Hepatocyte (in vitro differentiated cells): ENCODE measurements around the gene STK4. TPM values are rescaled to one million over a fixed set of nuclear protein-coding genes. Genes with fewer than 3 reads are reported as not detected.
"Not testable (repeated sequence)": the region's sequence is repeated elsewhere in the genome, so short reads cannot be mapped to it uniquely, and the experiment has no call there.

ENCODE experiments used
- DNase-seq: peaks from one replicate; pipeline ENCODE4 v3.0.0-alpha.2; 2016; ENCODE audit warnings: low spot score
- H2AFZ ChIP-seq: fragments of 200-600 bp; sonication (generic); 2 replicates; pipeline ENCODE4 v1.6.0; 2016; ENCODE audit warnings: antibody characterized with exemption, mild to moderate bottlenecking
- H3K27ac ChIP-seq: fragments of 200-600 bp; sonication (generic); 2 replicates; pipeline ENCODE4 v1.5.1; 2016; ENCODE audit warnings: mild to moderate bottlenecking
- H3K27me3 ChIP-seq: fragments of 200-600 bp; sonication (generic); 2 replicates; pipeline ENCODE4 v1.6.1; 2016
- H3K36me3 ChIP-seq: fragments of 200-600 bp; sonication (generic); replicated peaks from 2 replicates; pipeline ENCODE4 v1.5.1; 2016; ENCODE audit warnings: low read depth; ENCODE audit not compliant: insufficient read depth
- H3K4me1 ChIP-seq: fragments of 200-600 bp; sonication (generic); 2 replicates; pipeline ENCODE4 v1.5.1; 2016; ENCODE audit warnings: mild to moderate bottlenecking, moderate library complexity; ENCODE audit not compliant: insufficient read depth
- H3K4me2 ChIP-seq: fragments of 200-600 bp; sonication (generic); 2 replicates; pipeline ENCODE4 v1.6.0; 2016
- H3K4me3 ChIP-seq: fragments of 200-600 bp; sonication (generic); 2 replicates; pipeline ENCODE4 v1.5.1; 2016; ENCODE audit warnings: mild to moderate bottlenecking
- H3K79me2 ChIP-seq: fragments of 200-600 bp; sonication (generic); 2 replicates; pipeline ENCODE4 v1.6.0; 2017; ENCODE audit warnings: mild to moderate bottlenecking
- H3K9me2 ChIP-seq: fragments of 200-600 bp; sonication (generic); replicated peaks from 2 replicates; pipeline ENCODE4 v1.6.0; 2017; ENCODE audit warnings: mild to moderate bottlenecking; ENCODE audit not compliant: insufficient read depth
- H3K9me3 ChIP-seq: fragments of 200-600 bp; sonication (generic); 2 replicates; pipeline ENCODE4 v1.5.1; 2016; ENCODE audit warnings: low read depth, mild to moderate bottlenecking
- H4K20me1 ChIP-seq: fragments of 200-600 bp; sonication (generic); 2 replicates; pipeline ENCODE4 v1.6.0; 2016; ENCODE audit warnings: mild to moderate bottlenecking; ENCODE audit not compliant: insufficient read depth, poor library complexity, severe bottlenecking
- EZH2 ChIP-seq: fragments of 200-600 bp; sonication (generic); IDR thresholded peaks from 2 replicates; pipeline ENCODE4 v1.6.1; 2016; ENCODE audit warnings: antibody characterized with exemption, mild to moderate bottlenecking, borderline replicate concordance
- EZH2phosphoT487 ChIP-seq: fragments of 200-600 bp; sonication (generic); IDR thresholded peaks from one replicate; pipeline ENCODE4 v1.6.1; 2018; ENCODE audit warnings: antibody characterized with exemption, mild to moderate bottlenecking, low read depth, moderate library complexity; ENCODE audit not compliant: unreplicated experiment, severe bottlenecking
- WGBS: methylation state at CpG from one replicate; pipeline ENCODE4 v1.1.6; 2016; ENCODE audit warnings: low lambda C conversion rate; ENCODE audit errors: missing lambda C conversion rate; 5-methylcytosine and 5-hydroxymethylcytosine counted together
- polyA plus RNA-seq: library from polyadenylated mRNA; unstranded; fragments of >200 nt; fragmentation: Nextera tagmentation; extraction: Ambion mirVana; gene quantifications from 2 replicates; pipeline ENCODE4 v1.2.1, GENCODE V29; 2016
- total RNA-seq: library from RNA; depleted of rRNA; stranded (reverse); fragments of >200 nt; gene quantifications from 2 replicates; pipeline ENCODE4 v1.2.3, GENCODE V29; 2014
- TF ChIP-seq, protein P1 (sequence below): fragments of 200-600 bp; sonication (generic); IDR thresholded peaks from 2 replicates; pipeline ENCODE4 v1.5.1; 2016; ENCODE audit warnings: antibody characterized with exemption, mild to moderate bottlenecking; ENCODE audit not compliant: poor library complexity

The STK4 gene
- total and polyA plus RNA-seq, 2 experiments from 2014 or later = 11.4 to 16.5 TPM

DNA sequence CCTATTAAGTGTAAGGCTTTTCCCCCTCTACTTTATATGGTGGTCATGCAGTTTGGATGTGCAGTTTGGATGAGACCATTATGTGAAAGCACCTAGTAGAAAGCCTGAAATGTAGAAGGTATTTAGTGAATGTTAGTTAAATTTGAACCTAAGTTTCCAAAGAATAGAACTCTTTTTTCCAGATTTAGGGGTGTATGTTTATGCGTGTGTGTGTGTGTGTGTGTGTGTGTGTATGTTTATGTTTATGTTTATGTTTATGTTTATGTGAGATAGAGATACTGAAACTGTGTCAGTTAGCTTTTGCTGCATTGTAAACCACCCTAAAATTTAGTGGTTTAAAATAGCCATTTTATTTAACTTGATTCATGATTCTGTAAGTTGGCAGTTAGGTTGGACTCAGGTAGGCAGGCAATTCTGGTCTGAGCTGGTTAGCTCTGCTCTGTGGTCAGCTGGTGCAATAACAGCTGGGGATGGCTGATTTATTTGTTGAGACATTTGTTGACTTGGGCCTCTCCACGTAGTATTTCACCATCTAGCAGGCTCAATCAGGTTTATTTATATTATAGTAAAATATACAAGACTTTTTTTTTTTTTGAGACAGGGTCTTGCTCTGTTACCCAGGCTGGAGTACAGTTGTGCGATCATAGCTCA lies 54.0 kb downstream of the STK4 start:
- Histone ChIP-seq H3K36me3 (no peaks in the 10 kb centered on the region), H3K9me3 (no peaks in the 10 kb centered on the region), H3K4me3 (no peak overlapping the region), H3K9me2 (no peaks in the 10 kb centered on the region), H2AFZ (no peak overlapping the region), H4K20me1 (no peaks in the 10 kb centered on the region), H3K4me2 (no peak overlapping the region), H3K27me3 (no peaks in the 10 kb centered on the region), H3K79me2 (peaks cover 4% of the 10 kb centered on the region), H3K27ac (no peak overlapping the region), H3K4me1 (peaks cover 15% of the 10 kb centered on the region)
- TF ChIP-seq EZH2 = no peak
- TF ChIP-seq EZH2phosphoT487 = no peak
- TF ChIP-seq, protein P1, sequence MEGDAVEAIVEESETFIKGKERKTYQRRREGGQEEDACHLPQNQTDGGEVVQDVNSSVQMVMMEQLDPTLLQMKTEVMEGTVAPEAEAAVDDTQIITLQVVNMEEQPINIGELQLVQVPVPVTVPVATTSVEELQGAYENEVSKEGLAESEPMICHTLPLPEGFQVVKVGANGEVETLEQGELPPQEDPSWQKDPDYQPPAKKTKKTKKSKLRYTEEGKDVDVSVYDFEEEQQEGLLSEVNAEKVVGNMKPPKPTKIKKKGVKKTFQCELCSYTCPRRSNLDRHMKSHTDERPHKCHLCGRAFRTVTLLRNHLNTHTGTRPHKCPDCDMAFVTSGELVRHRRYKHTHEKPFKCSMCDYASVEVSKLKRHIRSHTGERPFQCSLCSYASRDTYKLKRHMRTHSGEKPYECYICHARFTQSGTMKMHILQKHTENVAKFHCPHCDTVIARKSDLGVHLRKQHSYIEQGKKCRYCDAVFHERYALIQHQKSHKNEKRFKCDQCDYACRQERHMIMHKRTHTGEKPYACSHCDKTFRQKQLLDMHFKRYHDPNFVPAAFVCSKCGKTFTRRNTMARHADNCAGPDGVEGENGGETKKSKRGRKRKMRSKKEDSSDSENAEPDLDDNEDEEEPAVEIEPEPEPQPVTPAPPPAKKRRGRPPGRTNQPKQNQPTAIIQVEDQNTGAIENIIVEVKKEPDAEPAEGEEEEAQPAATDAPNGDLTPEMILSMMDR = no peak
- 74% methylated on average over 3 of the region's 3 CpGs for WGBS
- DNase-seq = peak; percentile 40

DNA sequence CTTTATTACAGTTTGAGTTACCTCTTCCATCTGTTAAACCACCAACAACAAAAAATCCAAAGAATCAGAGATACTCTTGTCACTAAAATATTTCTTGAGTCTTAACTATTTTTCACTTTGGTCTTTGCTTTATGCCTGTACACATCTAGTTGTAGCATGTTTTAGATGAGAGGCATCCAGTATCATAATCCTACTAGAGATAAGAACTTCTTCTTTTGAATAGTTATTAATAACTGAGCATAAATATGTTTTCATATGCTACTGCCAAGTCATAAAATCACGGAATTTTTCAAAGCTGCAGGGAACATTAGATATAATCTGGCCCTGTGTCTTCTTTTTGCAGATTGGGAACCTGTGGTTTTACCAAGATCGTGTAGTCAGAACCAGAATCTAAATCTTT lies 55.3 kb downstream of the STK4 start:
- WGBS = 82% methylated on average over 2 of the region's 2 CpGs
- Histone ChIP-seq H3K9me3 (no peaks in the 10 kb centered on the region), H3K4me1 (peaks cover 3% of the 10 kb centered on the region), H3K9me2 (no peaks in the 10 kb centered on the region), H4K20me1 (no peaks in the 10 kb centered on the region), H3K4me2 (no peak overlapping the region), H2AFZ (no peak overlapping the region), H3K36me3 (no peaks in the 10 kb centered on the region), H3K4me3 (no peak overlapping the region), H3K79me2 (peaks cover 4% of the 10 kb centered on the region), H3K27me3 (no peaks in the 10 kb centered on the region), H3K27ac (no peak overlapping the region)
- DNase-seq = no peak
- TF ChIP-seq, protein P1 = no peak

DNA sequence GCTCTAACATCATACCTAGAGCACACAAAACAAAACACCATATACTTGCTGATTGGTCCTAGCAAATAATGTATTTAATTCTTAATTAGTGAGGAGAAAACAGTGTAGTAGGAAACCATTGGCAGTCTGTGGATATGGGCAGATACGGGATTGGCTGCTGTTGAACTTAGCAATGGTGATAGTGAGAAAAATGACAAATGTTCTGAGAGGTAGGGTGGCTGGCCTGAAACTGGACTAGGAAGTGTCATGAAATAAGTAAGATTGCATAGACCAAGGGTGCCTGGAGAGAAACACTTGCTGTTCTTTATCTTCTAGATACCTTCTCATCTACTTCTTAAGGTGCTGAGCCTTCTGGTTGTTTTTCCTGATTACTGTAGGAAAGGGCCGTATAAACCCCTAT lies 56.8 kb downstream of the STK4 start:
- not testable (repeated sequence) for H3K27ac ChIP-seq, H3K4me2 ChIP-seq, H3K9me2 ChIP-seq, H3K4me1 ChIP-seq, H4K20me1 ChIP-seq, H3K36me3 ChIP-seq, H3K27me3 ChIP-seq, H3K4me3 ChIP-seq, H2AFZ ChIP-seq, H3K79me2 ChIP-seq, H3K9me3 ChIP-seq, DNase-seq
- 96% methylated on average over 2 of the region's 2 CpGs for WGBS

DNA sequence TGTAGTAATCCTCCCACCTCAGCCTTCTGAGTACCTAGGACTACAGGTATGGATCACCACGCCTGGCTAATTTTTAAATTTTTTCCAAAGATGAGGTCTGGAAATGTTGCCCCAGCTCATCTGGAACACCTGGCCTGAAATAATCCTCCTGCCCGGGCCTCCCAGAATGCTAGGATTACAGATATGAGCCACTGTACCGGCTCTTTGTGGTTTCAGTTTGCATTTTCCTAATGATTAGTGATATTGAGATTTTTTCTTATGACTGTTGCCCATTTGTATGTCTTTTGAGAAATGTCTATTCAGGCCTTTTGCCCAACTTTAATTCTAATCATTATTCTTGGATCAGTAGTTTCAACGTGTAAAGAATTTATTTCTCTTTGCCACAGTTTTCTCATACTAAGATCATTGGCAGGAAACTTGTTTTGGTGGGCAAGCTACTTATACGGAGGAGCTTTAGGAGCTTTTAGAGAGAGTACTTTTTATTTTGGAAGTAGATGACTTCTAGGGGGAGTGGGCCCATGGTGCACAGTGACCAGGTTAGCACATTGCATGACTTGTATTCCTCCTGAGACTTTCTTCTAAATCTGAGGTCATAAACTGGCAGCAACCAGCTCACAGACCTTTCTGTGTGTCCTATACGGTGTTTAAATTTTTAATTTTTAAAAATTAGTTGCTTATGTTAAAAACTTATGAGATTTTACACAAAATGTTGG lies 62.3 kb downstream of the STK4 start:
- no peaks in the 10 kb centered on the region for H3K79me2 ChIP-seq
- no peak overlapping the region for H3K4me3 ChIP-seq
- no peak overlapping the region for H3K4me2 ChIP-seq
- no peak overlapping the region for H2AFZ ChIP-seq
- H3K9me3 ChIP-seq = no peaks in the 10 kb centered on the region
- DNase-seq = no peak
- TF ChIP-seq EZH2 = no peak
- TF ChIP-seq, protein P1 = no peak
- no peak for TF ChIP-seq EZH2phosphoT487
- H3K4me1 ChIP-seq = no peaks in the 10 kb centered on the region
- H3K27me3 ChIP-seq = no peaks in the 10 kb centered on the region
- no peaks in the 10 kb centered on the region for H3K9me2 ChIP-seq
- H4K20me1 ChIP-seq = no peaks in the 10 kb centered on the region
- 91% methylated on average over 6 of the region's 6 CpGs for WGBS
- H3K27ac ChIP-seq = no peak overlapping the region
- no peaks in the 10 kb centered on the region for H3K36me3 ChIP-seq
